HepG2 (cell line): ENCODE results near the gene NCOA5. TPM values are rescaled to one million over a fixed set of nuclear protein-coding genes. Genes with fewer than 3 reads are reported as not detected.

Experiments used
- AHR ChIP-seq: IDR thresholded peaks from 2 replicates; pipeline ENCODE4 v1.6.1; 2018; ENCODE audit warnings: missing genetic modification reagents, missing compliant biosample characterization
- ATM ChIP-seq: fragments of 450-650 bp; IDR thresholded peaks from 2 replicates; pipeline ENCODE4 v1.7.1; 2017; ENCODE audit warnings: mild to moderate bottlenecking, borderline replicate concordance
- CREBL2 ChIP-seq: sonication (generic); formaldehyde crosslinking; IDR thresholded peaks from 2 replicates; pipeline ENCODE4 v1.8.1; 2023; ENCODE audit warnings: missing genetic modification reagents, mild to moderate bottlenecking, borderline replicate concordance
- GABPB1 ChIP-seq: IDR thresholded peaks from 2 replicates; pipeline ENCODE4 v1.6.1; 2016; ENCODE audit warnings: mild to moderate bottlenecking, missing genetic modification reagents, moderate library complexity, missing compliant biosample characterization
- GRHL1 ChIP-seq: sonication (generic); formaldehyde crosslinking; conservative IDR thresholded peaks from 2 replicates; pipeline ENCODE4 v1.8.0; 2022; ENCODE audit warnings: missing genetic modification reagents
- HOXA3 ChIP-seq: sonication (generic); formaldehyde crosslinking; IDR thresholded peaks from 2 replicates; pipeline ENCODE4 v1.5.0; 2020; ENCODE audit warnings: missing genetic modification reagents
- KDM4B ChIP-seq: sonication (generic); formaldehyde crosslinking; IDR thresholded peaks from 2 replicates; pipeline ENCODE4 v1.4.0; 2020; ENCODE audit warnings: missing genetic modification reagents
- KLF11 ChIP-seq: IDR thresholded peaks from 2 replicates; pipeline ENCODE4 v1.6.1; 2016; ENCODE audit warnings: missing compliant biosample characterization
- MTA3 ChIP-seq: sonication (generic); formaldehyde crosslinking; IDR thresholded peaks from 2 replicates; pipeline ENCODE4 v1.4.0; 2020; ENCODE audit warnings: missing genetic modification reagents
- PPARG ChIP-seq: conservative IDR thresholded peaks from 2 replicates; pipeline ENCODE4 v1.6.1; 2016; ENCODE audit warnings: missing biosample characterization, missing genetic modification reagents
- PREB ChIP-seq: sonication (generic); formaldehyde crosslinking; IDR thresholded peaks from 2 replicates; pipeline ENCODE4 v1.4.0; 2020; ENCODE audit warnings: missing genetic modification reagents
- RORA ChIP-seq: sonication (generic); formaldehyde crosslinking; IDR thresholded peaks from 2 replicates; pipeline ENCODE4 v1.5.0; 2020; ENCODE audit warnings: mild to moderate bottlenecking, missing genetic modification reagents, moderate library complexity
- SETDB1 ChIP-seq: sonication (generic); formaldehyde crosslinking; IDR thresholded peaks from 2 replicates; pipeline ENCODE4 v1.5.1; 2020; ENCODE audit warnings: missing genetic modification reagents, mild to moderate bottlenecking, borderline replicate concordance
- SMAD1 ChIP-seq: sonication (generic); formaldehyde crosslinking; IDR thresholded peaks from 2 replicates; pipeline ENCODE4 v1.4.0; 2020; ENCODE audit warnings: missing genetic modification reagents, low read depth, mild to moderate bottlenecking, borderline replicate concordance
- SRSF1 ChIP-seq: fragments of 200-400 bp; formaldehyde crosslinking; optimal IDR thresholded peaks from 2 replicates; pipeline ENCODE3; 2017; ENCODE audit warnings: mild to moderate bottlenecking, low read depth, low read length, moderate library complexity
- TAF15 ChIP-seq: fragments of 200-400 bp; formaldehyde crosslinking; IDR thresholded peaks from one replicate; pipeline ENCODE4 v1.6.1; 2018; ENCODE audit warnings: mild to moderate bottlenecking, low read depth, low read length; ENCODE audit not compliant: poor library complexity, severe bottlenecking
- ZBTB14 ChIP-seq: sonication (generic); formaldehyde crosslinking; IDR thresholded peaks from 2 replicates; pipeline ENCODE4 v1.4.0; 2020; ENCODE audit warnings: missing genetic modification reagents
- ZBTB21 ChIP-seq: sonication (generic); formaldehyde crosslinking; IDR thresholded peaks from 2 replicates; pipeline ENCODE4 v1.4.0; 2020; ENCODE audit warnings: missing genetic modification reagents
- ZMYM2 ChIP-seq: sonication (generic); formaldehyde crosslinking; IDR thresholded peaks from 2 replicates; pipeline ENCODE4 v1.8.0; 2022; ENCODE audit warnings: mild to moderate bottlenecking, missing genetic modification reagents
- ZNF124 ChIP-seq: sonication (generic); formaldehyde crosslinking; IDR thresholded peaks from 2 replicates; pipeline ENCODE4 v1.4.0; 2020; ENCODE audit warnings: missing genetic modification reagents
- ZNF574 ChIP-seq: sonication (generic); formaldehyde crosslinking; IDR thresholded peaks from 2 replicates; pipeline ENCODE4 v1.4.0; 2020; ENCODE audit warnings: missing genetic modification reagents
- ZNF660 ChIP-seq: sonication (generic); formaldehyde crosslinking; IDR thresholded peaks from 2 replicates; pipeline ENCODE4 v1.5.1; 2020; ENCODE audit warnings: mild to moderate bottlenecking, low read depth, missing genetic modification reagents, borderline replicate concordance
- ZNF780A ChIP-seq: sonication (generic); formaldehyde crosslinking; IDR thresholded peaks from 2 replicates; pipeline ENCODE4 v1.8.0; 2022; ENCODE audit warnings: mild to moderate bottlenecking, missing genetic modification reagents, moderate library complexity
- ZSCAN22 ChIP-seq: sonication (generic); formaldehyde crosslinking; IDR thresholded peaks from 2 replicates; pipeline ENCODE4 v1.4.0; 2020; ENCODE audit warnings: mild to moderate bottlenecking, missing genetic modification reagents
- polyA plus RNA-seq, 8 experiments: library from polyadenylated mRNA; depleted of rRNA in 3 of 8; stranded (reverse) in 7 of 8; unstranded in 1 of 8; fragments of >200 nt; fragmentation: Illumina TruSeq in 4 of 8; extraction: Trizol in 4 of 8; gene quantifications; 2 replicates each; pipeline versions ENCODE4 v1.2.1 to v1.2.3, GENCODE V29; 2011 to 2016; ENCODE audit warnings: low read depth in 4 of 8, missing spikeins in 1 of 8, mixed read lengths in 1 of 8; ENCODE audit not compliant: insufficient read depth in 1 of 8
- total RNA-seq, 5 experiments: library from RNA; depleted of rRNA; stranded (reverse); fragments of >200 nt; fragmentation: Illumina TruSeq; extraction: Trizol; gene quantifications; 2 replicates each; pipeline ENCODE4 v1.2.3, GENCODE V29; 2016; ENCODE audit warnings: low read depth in 1 of 5

The NCOA5 gene
- total and polyA plus RNA-seq, 2 of the 13 experiments (the other 11 are each of a cell fraction or from before 2014, with no cell fraction given), result 16.5 to 28.4 TPM

- TF ChIP-seq ZMYM2 (CRISPR knock-in tag) (peak; percentile 50), PREB (no peak), HOXA3 (CRISPR knock-in tag) (peak; percentile 54), ZBTB14 (CRISPR knock-in tag) (peak; percentile 41), ZSCAN22 (CRISPR knock-in tag) (peak; percentile 44; the same call in 1 of the 2 replicates), ZBTB21 (CRISPR knock-in tag) (no peak), CREBL2 (CRISPR knock-in tag) (no peak; the same call in 1 of the 2 replicates), SETDB1 (CRISPR knock-in tag) (no peak), ZNF574 (peak; percentile 57; the same call in 1 of the 2 replicates), ATM (no peak), RORA (CRISPR knock-in tag) (no peak; the same call in 1 of the 2 replicates), GRHL1 (CRISPR knock-in tag) (no peak), AHR (CRISPR knock-in tag) (peak; percentile 66; the same call in 1 of the 2 replicates), ZNF780A (CRISPR knock-in tag) (peak; percentile 77; the same call in 1 of the 2 replicates), GABPB1 (CRISPR knock-in tag) (peak; percentile 81), SRSF1 (no peak), ZNF660 (CRISPR knock-in tag) (no peak), SMAD1 (CRISPR knock-in tag) (0 out of 2 replicates have a peak, but pooled peaks have one; percentile 50), TAF15 (no peak), MTA3 (CRISPR knock-in tag) (no peak), ZNF124 (CRISPR knock-in tag) (peak; percentile 23; the same call in 1 of the 2 replicates), KLF11 (CRISPR knock-in tag) (no peak), KDM4B (CRISPR knock-in tag) (0 out of 2 replicates have a peak, but pooled peaks have one; percentile 8), PPARG (CRISPR knock-in tag) (peak; percentile 34; the same call in 1 of the 2 replicates)
Measured at GRCh38 chr20:46013829-46014516, 75.8 kb downstream of the NCOA5 start (continued).
